ENCODE data around the gene BMP10. TPM values are rescaled to one million over a fixed set of nuclear protein-coding genes. Genes with fewer than 3 reads are reported as not detected.
A peak's percentile ranks its signal among the peaks of the same experiment; 100 is the strongest.

BMP10 gene
- total RNA-seq, 1 experiment from 2014 or later = not detected

DNA sequence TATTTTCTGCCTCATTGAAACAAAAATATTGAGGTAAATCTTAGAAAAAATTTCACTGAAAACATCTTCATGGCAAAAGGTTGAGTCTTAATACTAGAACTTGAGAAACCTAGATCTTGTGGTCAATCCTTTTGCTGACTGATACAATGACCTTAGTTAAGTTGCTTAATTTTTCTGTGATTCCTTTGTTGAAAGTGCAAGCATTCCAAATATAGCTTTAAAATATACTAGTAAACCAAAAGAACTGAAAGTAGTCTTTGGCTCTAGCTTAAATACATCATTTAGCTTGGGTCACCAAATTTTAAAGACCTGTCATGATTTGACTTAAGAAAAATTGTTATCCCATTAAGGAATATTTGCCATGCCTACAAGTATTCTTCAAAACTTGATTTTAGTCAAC, 16.7 kb downstream of the BMP10 start:
- H3K9ac ChIP-seq (ENCODE audit: low read length) = no peak overlapping the region
- H3K4me3 ChIP-seq (ENCODE audit: low read length) = no peak overlapping the region
- no peak overlapping the region for H3K4me2 ChIP-seq (ENCODE audit: low read depth, low read length, poor library complexity, severe bottlenecking)
- H3K27me3 ChIP-seq (ENCODE audit: low read length) = no peaks in the 10 kb centered on the region
- H4K20me1 ChIP-seq (ENCODE audit: insufficient read depth, low read depth, low read length) = no peaks in the 10 kb centered on the region
- peaks cover 12% of the 10 kb centered on the region for H3K4me1 ChIP-seq (ENCODE audit: low read length)
- H3K9me2 ChIP-seq (replicated peaks; ENCODE audit: insufficient read depth, low read length) = 0 out of 2 replicates have a peak, but pooled peaks cover 6% of the 10 kb centered on the region
- no peak overlapping the region for H2AFZ ChIP-seq (ENCODE audit: low read length)
- H3K9me3 ChIP-seq (ENCODE audit: low read length) = no peaks in the 10 kb centered on the region
- H3K79me2 ChIP-seq (ENCODE audit: low read length) = no peaks in the 10 kb centered on the region
- DNase-seq = no peak
- H3K27ac ChIP-seq (ENCODE audit: low read length) = no peak overlapping the region
- H3K36me3 ChIP-seq (ENCODE audit: insufficient read depth, low read length) = no peaks in the 10 kb centered on the region

GRCh38 chr2:68853915-68854314, 17.3 kb downstream of the BMP10 start:
- Histone ChIP-seq H3K79me2 (ENCODE audit: low read length) (no peaks in the 10 kb centered on the region), H3K27ac (ENCODE audit: low read length) (no peak overlapping the region), H3K27me3 (ENCODE audit: low read length) (no peaks in the 10 kb centered on the region), H3K9me2 (replicated peaks; ENCODE audit: insufficient read depth, low read length) (0 out of 2 replicates have a peak, but pooled peaks cover 6% of the 10 kb centered on the region), H2AFZ (ENCODE audit: low read length) (no peak overlapping the region), H4K20me1 (ENCODE audit: insufficient read depth, low read depth, low read length) (no peaks in the 10 kb centered on the region), H3K9ac (ENCODE audit: low read length) (no peak overlapping the region), H3K36me3 (ENCODE audit: insufficient read depth, low read length) (no peaks in the 10 kb centered on the region), H3K4me3 (ENCODE audit: low read length) (no peak overlapping the region), H3K4me2 (ENCODE audit: low read depth, low read length, poor library complexity, severe bottlenecking) (no peak overlapping the region), H3K4me1 (ENCODE audit: low read length) (peaks cover 12% of the 10 kb centered on the region), H3K9me3 (ENCODE audit: low read length) (no peaks in the 10 kb centered on the region)
- DNase-seq = no peak

DNA sequence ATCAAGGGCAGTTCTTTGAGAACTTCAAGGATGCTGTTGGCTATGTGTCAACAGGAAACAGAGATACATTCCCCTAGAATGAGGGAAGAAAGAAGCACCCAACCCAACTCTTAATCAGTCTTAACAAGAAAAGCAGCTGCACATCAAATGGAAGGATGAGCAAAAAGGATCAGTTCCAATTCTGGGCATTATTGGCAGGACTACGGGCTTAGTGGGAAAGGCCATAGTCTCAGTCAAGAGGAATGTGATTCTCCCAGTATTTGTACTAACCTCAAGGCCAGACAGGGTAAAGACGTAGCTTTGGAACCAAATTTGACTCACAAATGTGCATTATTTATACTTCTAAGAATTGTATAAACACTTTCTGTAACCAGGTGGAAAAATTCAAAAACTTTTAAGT, 18.2 kb downstream of the BMP10 start:
- Histone ChIP-seq H3K4me1 (ENCODE audit: low read length) (0 out of 2 replicates have a peak, but pooled peaks cover 3% of the 10 kb centered on the region), H3K79me2 (ENCODE audit: low read length) (no peaks in the 10 kb centered on the region), H3K4me3 (ENCODE audit: low read length) (no peak overlapping the region), H3K9me2 (replicated peaks; ENCODE audit: insufficient read depth, low read length) (0 out of 2 replicates have a peak, but pooled peaks cover 6% of the 10 kb centered on the region), H3K9me3 (ENCODE audit: low read length) (no peaks in the 10 kb centered on the region), H3K27ac (ENCODE audit: low read length) (no peak overlapping the region), H2AFZ (ENCODE audit: low read length) (no peak overlapping the region), H3K4me2 (ENCODE audit: low read depth, low read length, poor library complexity, severe bottlenecking) (no peak overlapping the region), H3K9ac (ENCODE audit: low read length) (no peak overlapping the region), H3K36me3 (ENCODE audit: insufficient read depth, low read length) (no peaks in the 10 kb centered on the region), H3K27me3 (ENCODE audit: low read length) (no peaks in the 10 kb centered on the region), H4K20me1 (ENCODE audit: insufficient read depth, low read depth, low read length) (no peaks in the 10 kb centered on the region)
- no peak for DNase-seq

DNA sequence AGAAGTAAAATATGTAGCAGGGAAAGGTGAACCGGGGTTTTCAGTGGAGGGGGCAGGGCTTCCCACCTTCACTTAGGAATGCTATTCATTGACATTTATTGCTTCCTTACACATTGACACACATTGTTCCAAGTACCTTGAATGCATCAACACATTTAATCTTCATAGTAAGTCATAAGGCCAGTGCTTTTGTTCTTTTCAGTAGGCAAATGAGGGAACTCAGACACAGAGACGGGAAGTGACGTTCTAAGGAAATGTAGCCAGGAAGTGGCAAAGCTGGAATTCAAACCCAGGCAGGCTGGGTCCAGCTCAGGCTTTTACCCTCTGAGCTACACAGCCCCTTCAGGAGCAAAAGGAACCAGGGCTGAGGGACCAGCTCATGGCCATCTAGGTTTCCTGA, 20.7 kb downstream of the BMP10 start:
- 0 out of 2 replicates have a peak, but pooled peaks cover 6% of the 10 kb centered on the region for H3K9me2 ChIP-seq (replicated peaks; ENCODE audit: insufficient read depth, low read length)
- H3K27me3 ChIP-seq (ENCODE audit: low read length) = no peaks in the 10 kb centered on the region
- peak overlapping the region; percentile 27; the same call in 1 of the 2 replicates for H2AFZ ChIP-seq (ENCODE audit: low read length)
- no peak overlapping the region for H3K4me2 ChIP-seq (ENCODE audit: low read depth, low read length, poor library complexity, severe bottlenecking)
- H3K4me1 ChIP-seq (ENCODE audit: low read length) = 0 out of 2 replicates have a peak, but pooled peaks cover 3% of the 10 kb centered on the region
- H4K20me1 ChIP-seq (ENCODE audit: insufficient read depth, low read depth, low read length) = no peaks in the 10 kb centered on the region
- no peaks in the 10 kb centered on the region for H3K79me2 ChIP-seq (ENCODE audit: low read length)
- no peak overlapping the region for H3K9ac ChIP-seq (ENCODE audit: low read length)
- no peak overlapping the region for H3K4me3 ChIP-seq (ENCODE audit: low read length)
- no peak for DNase-seq
- no peaks in the 10 kb centered on the region for H3K36me3 ChIP-seq (ENCODE audit: insufficient read depth, low read length)
- no peak overlapping the region for H3K27ac ChIP-seq (ENCODE audit: low read length)
- H3K9me3 ChIP-seq (ENCODE audit: low read length) = no peaks in the 10 kb centered on the region

DNA sequence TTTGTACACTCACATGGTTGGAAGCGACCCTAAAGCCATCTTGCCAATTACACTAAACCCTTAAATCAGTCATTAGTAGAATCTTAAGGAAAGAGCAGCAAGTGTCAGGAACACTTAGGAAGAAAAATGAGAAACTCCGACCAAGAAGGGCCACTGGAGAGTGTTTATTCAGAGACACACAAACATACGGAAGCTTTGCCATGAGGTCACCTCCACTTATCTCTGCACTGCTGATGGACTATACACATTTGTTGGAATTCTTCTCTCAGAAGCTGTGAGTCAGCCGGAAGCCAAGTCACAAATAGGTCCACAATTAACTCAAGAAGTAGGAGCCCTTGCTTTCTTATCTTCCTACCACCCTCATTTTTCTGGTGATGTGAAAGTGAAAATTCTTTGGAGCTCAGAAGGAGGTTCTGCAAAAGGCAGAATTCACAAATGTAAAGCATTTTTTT, 21.6 kb downstream of the BMP10 start:
- Histone ChIP-seq H3K36me3 (ENCODE audit: insufficient read depth, low read length) (no peaks in the 10 kb centered on the region), H3K9ac (ENCODE audit: low read length) (no peak overlapping the region), H3K9me2 (replicated peaks; ENCODE audit: insufficient read depth, low read length) (0 out of 2 replicates have a peak, but pooled peaks cover 6% of the 10 kb centered on the region), H3K4me3 (ENCODE audit: low read length) (no peak overlapping the region), H2AFZ (ENCODE audit: low read length) (no peak overlapping the region), H3K4me1 (ENCODE audit: low read length) (0 out of 2 replicates have a peak, but pooled peaks cover 3% of the 10 kb centered on the region), H3K9me3 (ENCODE audit: low read length) (no peaks in the 10 kb centered on the region), H3K79me2 (ENCODE audit: low read length) (no peaks in the 10 kb centered on the region), H3K4me2 (ENCODE audit: low read depth, low read length, poor library complexity, severe bottlenecking) (no peak overlapping the region), H3K27me3 (ENCODE audit: low read length) (no peaks in the 10 kb centered on the region), H4K20me1 (ENCODE audit: insufficient read depth, low read depth, low read length) (no peaks in the 10 kb centered on the region), H3K27ac (ENCODE audit: low read length) (no peak overlapping the region)
- no peak for DNase-seq

- H3K27ac ChIP-seq (ENCODE audit: low read length) = no peak overlapping the region
- H3K4me2 ChIP-seq (ENCODE audit: low read depth, low read length, poor library complexity, severe bottlenecking) = no peak overlapping the region
- DNase-seq = no peak
- no peaks in the 10 kb centered on the region for H3K9me3 ChIP-seq (ENCODE audit: low read length)
- H3K9ac ChIP-seq (ENCODE audit: low read length) = no peak overlapping the region
- no peaks in the 10 kb centered on the region for H3K27me3 ChIP-seq (ENCODE audit: low read length)
- no peak overlapping the region for H3K4me3 ChIP-seq (ENCODE audit: low read length)
- H4K20me1 ChIP-seq (ENCODE audit: insufficient read depth, low read depth, low read length) = no peaks in the 10 kb centered on the region
- no peaks in the 10 kb centered on the region for H3K36me3 ChIP-seq (ENCODE audit: insufficient read depth, low read length)
- no peaks in the 10 kb centered on the region for H3K9me2 ChIP-seq (replicated peaks; ENCODE audit: insufficient read depth, low read length)
- no peaks in the 10 kb centered on the region for H3K79me2 ChIP-seq (ENCODE audit: low read length)
- no peak overlapping the region for H2AFZ ChIP-seq (ENCODE audit: low read length)
- H3K4me1 ChIP-seq (ENCODE audit: low read length) = 0 out of 2 replicates have a peak, but pooled peaks cover 3% of the 10 kb centered on the region
Measured at GRCh38 chr2:68847751-68848150, 23.4 kb downstream of the BMP10 start.

DNA sequence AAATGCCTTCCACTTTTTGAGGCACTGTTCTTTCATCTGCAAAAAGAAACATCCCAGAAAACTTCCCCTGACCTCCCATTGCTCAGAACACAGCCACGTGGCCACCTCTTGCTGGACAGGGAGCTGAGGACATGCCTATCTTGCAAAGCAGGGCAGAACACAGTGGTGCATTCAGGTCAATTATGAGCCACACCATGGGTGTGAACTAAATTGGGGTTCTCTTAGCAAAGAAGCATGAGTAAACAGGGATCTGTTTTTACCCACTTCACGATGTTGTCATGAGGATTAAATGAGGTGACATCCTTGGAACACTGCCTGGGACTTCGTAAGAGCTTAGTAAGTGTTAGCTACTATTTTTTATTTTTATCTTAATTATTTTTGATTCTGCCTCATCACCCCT, 25.1 kb downstream of the BMP10 start:
- Histone ChIP-seq H2AFZ (ENCODE audit: low read length) (no peak overlapping the region), H3K9me2 (replicated peaks; ENCODE audit: insufficient read depth, low read length) (no peaks in the 10 kb centered on the region), H3K4me3 (ENCODE audit: low read length) (no peak overlapping the region)

GRCh38 chr2:68845043-68845442, 26.2 kb downstream of the BMP10 start:
- H2AFZ ChIP-seq (ENCODE audit: low read length) = no peak overlapping the region
- DNase-seq = no peak
- no peak overlapping the region for H3K9ac ChIP-seq (ENCODE audit: low read length)

More for the DNA sequence above, 25.1 kb downstream of the BMP10 start:
- Histone ChIP-seq H4K20me1 (ENCODE audit: insufficient read depth, low read depth, low read length) (no peaks in the 10 kb centered on the region), H3K27ac (ENCODE audit: low read length) (no peak overlapping the region), H3K4me1 (ENCODE audit: low read length) (0 out of 2 replicates have a peak, but pooled peaks cover 3% of the 10 kb centered on the region), H3K9me3 (ENCODE audit: low read length) (no peaks in the 10 kb centered on the region), H3K79me2 (ENCODE audit: low read length) (no peaks in the 10 kb centered on the region), H3K27me3 (ENCODE audit: low read length) (no peaks in the 10 kb centered on the region), H3K4me2 (ENCODE audit: low read depth, low read length, poor library complexity, severe bottlenecking) (no peak overlapping the region), H3K36me3 (ENCODE audit: insufficient read depth, low read length) (no peaks in the 10 kb centered on the region), H3K9ac (ENCODE audit: low read length) (no peak overlapping the region)
- no peak for DNase-seq

More at GRCh38 chr2:68845043-68845442, 26.2 kb downstream of the BMP10 start:
- no peaks in the 10 kb centered on the region for H3K36me3 ChIP-seq (ENCODE audit: insufficient read depth, low read length)
- H4K20me1 ChIP-seq (ENCODE audit: insufficient read depth, low read depth, low read length) = no peaks in the 10 kb centered on the region
- H3K4me2 ChIP-seq (ENCODE audit: low read depth, low read length, poor library complexity, severe bottlenecking) = no peak overlapping the region
- no peak overlapping the region for H3K27ac ChIP-seq (ENCODE audit: low read length)
- H3K79me2 ChIP-seq (ENCODE audit: low read length) = no peaks in the 10 kb centered on the region
- no peaks in the 10 kb centered on the region for H3K27me3 ChIP-seq (ENCODE audit: low read length)
- H3K4me3 ChIP-seq (ENCODE audit: low read length) = no peak overlapping the region
- H3K9me3 ChIP-seq (ENCODE audit: low read length) = no peaks in the 10 kb centered on the region
- no peaks in the 10 kb centered on the region for H3K4me1 ChIP-seq (ENCODE audit: low read length)
- no peaks in the 10 kb centered on the region for H3K9me2 ChIP-seq (replicated peaks; ENCODE audit: insufficient read depth, low read length)
